Measurements from ENCODE around the gene SLC2A13.

GRCh38 chr12:39931231-39931630 is 174.7 kb downstream of the SLC2A13 start:
- no peak for TF ChIP-seq CTCF (IDR thresholded peaks at IDR 0.05)
- TF ChIP-seq POLR2AphosphoS5 (IDR thresholded peaks at IDR 0.05): no peak
